GM12878 (cell line): ENCODE results near the gene SIDT1. TPM values are rescaled to one million over a fixed set of nuclear protein-coding genes. Genes with fewer than 3 reads are reported as not detected.

ENCODE experiments used
- ATAC-seq: fragments of 200-7000 bp; cut with Tn5 transposase; 3 replicates; pipeline ENCODE4 v1.9.1; 2020; ENCODE audit warnings: mild to moderate bottlenecking, moderate library complexity
- BruUV-seq: library from RNA; stranded (reverse); fragments of 400-500 nt; replicated peaks from 2 replicates; lab custom pipeline; 2021; lab: Mats Ljungman, UMichigan
- CTCF ChIA-PET: fragments of 300-600 bp; sonication (Branson Sonifier 250); formaldehyde crosslinking; extraction: SDS; loops from one replicate; lab custom pipeline; 2021; ENCODE audit warnings: inconsistent platforms; lab: Yijun Ruan, JAX
- POLR2A ChIA-PET: fragments of 350-600 bp; formaldehyde crosslinking; extraction: SDS; loops from one replicate; lab custom pipeline; 2021; ENCODE audit warnings: inconsistent platforms; lab: Charles Lee
- RAD21 ChIA-PET: fragments of 300-600 bp; sonication (Branson Sonifier 250); formaldehyde crosslinking; loops from one replicate; lab custom pipeline; 2023; ENCODE audit warnings: antibody characterized with exemption; ENCODE audit not compliant: unreplicated experiment; lab: Charles Lee
- SMC1A ChIA-PET: fragments of 300-600 bp; sonication (Branson Sonifier 250); formaldehyde crosslinking; loops from one replicate; lab custom pipeline; 2023; ENCODE audit not compliant: unreplicated experiment, uncharacterized antibody; lab: Charles Lee
- DNase-seq: peaks from one replicate; pipeline ENCODE4 v3.0.0-alpha.2; 2011; ENCODE audit warnings: low read depth, low spot score
- FAIRE-seq: peaks from 3 replicates; lab custom pipeline; 2011; peaks lifted over from hg19 to GRCh38; lab: Jason Lieb, UNC
- H2AFZ ChIP-seq: 2 replicates; pipeline ENCODE4 v1.6.0; 2011; ENCODE audit warnings: low read depth, low read length, control low read depth; ENCODE audit not compliant: control insufficient read depth
- H3K27ac ChIP-seq: 2 replicates; pipeline ENCODE4 v1.5.1; 2011; ENCODE audit warnings: control low read depth; ENCODE audit not compliant: control insufficient read depth, insufficient read depth
- H3K27me3 ChIP-seq, 2 experiments: replicated peaks in 1 of 2; 2 replicates each; pipeline versions ENCODE4 v1.6.0 to v1.6.1; 2011; ENCODE audit warnings: low read length in 1 of 2; ENCODE audit not compliant: control insufficient read depth in 2 of 2, insufficient read depth in 2 of 2
- H3K36me3 ChIP-seq, 2 experiments: 2 replicates each; pipeline ENCODE4 v1.5.1; 2011; ENCODE audit warnings: low read length in 1 of 2; ENCODE audit not compliant: control insufficient read depth in 2 of 2, insufficient read depth in 2 of 2
- H3K4me1 ChIP-seq: 2 replicates; pipeline ENCODE4 v1.6.1; 2011; ENCODE audit warnings: mild to moderate bottlenecking, low read length, moderate library complexity, mixed read lengths; ENCODE audit not compliant: control insufficient read depth, insufficient read depth
- H3K4me2 ChIP-seq: 2 replicates; pipeline ENCODE4 v1.6.0; 2011; ENCODE audit warnings: control low read depth; ENCODE audit not compliant: control insufficient read depth, insufficient read depth
- H3K4me3 ChIP-seq: fragments of 200-600 bp; sonication (generic); 2 replicates; pipeline ENCODE4 v1.5.1; 2016
- H3K79me2 ChIP-seq: 2 replicates; pipeline ENCODE4 v1.6.0; 2011; ENCODE audit warnings: low read length; ENCODE audit not compliant: control insufficient read depth, insufficient read depth
- H3K9ac ChIP-seq: 2 replicates; pipeline ENCODE4 v1.8.0; 2011; ENCODE audit warnings: low read length, control low read depth, mixed read lengths; ENCODE audit not compliant: control insufficient read depth, insufficient read depth
- H3K9me3 ChIP-seq: replicated peaks from 3 replicates; pipeline ENCODE4 v1.5.1; 2011; ENCODE audit warnings: mild to moderate bottlenecking, low read length; ENCODE audit not compliant: control insufficient read depth, insufficient read depth
- H4K20me1 ChIP-seq: 2 replicates; pipeline ENCODE4 v1.6.0; 2011; ENCODE audit not compliant: control insufficient read depth, insufficient read depth
- ATF7 ChIP-seq: fragments of 450-650 bp; IDR thresholded peaks from 2 replicates; pipeline ENCODE4 v1.6.1; 2016; ENCODE audit warnings: low read depth, mild to moderate bottlenecking
- BHLHE40 ChIP-seq, 2 experiments: fragments of 450-650 bp in 1 of 2; IDR thresholded peaks; 2 replicates each; pipeline ENCODE4 v1.6.1; 2011 to 2017; ENCODE audit warnings: low read depth in 2 of 2, borderline replicate concordance in 1 of 2, improper control_type of control experiment in 1 of 2, low read length in 1 of 2, mild to moderate bottlenecking in 1 of 2
- CREB1 ChIP-seq: IDR thresholded peaks from 2 replicates; pipeline ENCODE4 v1.6.1; 2012; ENCODE audit warnings: low read depth, mild to moderate bottlenecking, inconsistent platforms
- DPF2 ChIP-seq: fragments of 450-650 bp; IDR thresholded peaks from 2 replicates; pipeline ENCODE4 v1.6.1; 2017; ENCODE audit warnings: mild to moderate bottlenecking
- EED ChIP-seq: sonication (generic); IDR thresholded peaks from 2 replicates; pipeline ENCODE4 v1.6.1; 2016; ENCODE audit warnings: antibody characterized with exemption, low read depth
- FOXM1 ChIP-seq: IDR thresholded peaks from 2 replicates; pipeline ENCODE4 v1.6.1; 2012; ENCODE audit warnings: low read depth, mild to moderate bottlenecking, inconsistent platforms, low read length, moderate library complexity
- IRF4 ChIP-seq: IDR thresholded peaks from 2 replicates; pipeline ENCODE4 v1.6.1; 2011; ENCODE audit warnings: low read depth, low read length
- JUNB ChIP-seq: IDR thresholded peaks from 2 replicates; pipeline ENCODE4 v1.6.1; 2016; ENCODE audit warnings: antibody characterized with exemption, mild to moderate bottlenecking
- KLF5 ChIP-seq: fragments of 450-650 bp; IDR thresholded peaks from 2 replicates; pipeline ENCODE4 v1.6.1; 2014; ENCODE audit warnings: mild to moderate bottlenecking; ENCODE audit not compliant: partially characterized antibody
- MAX ChIP-seq: IDR thresholded peaks from 2 replicates; pipeline ENCODE4 v1.6.1; 2012; ENCODE audit warnings: low read depth, low read length, improper control_type of control experiment
- MEF2B ChIP-seq: fragments of 450-650 bp; IDR thresholded peaks from 2 replicates; pipeline ENCODE4 v1.6.1; 2018; ENCODE audit warnings: mild to moderate bottlenecking, moderate library complexity; ENCODE audit not compliant: partially characterized antibody, poor library complexity, severe bottlenecking
- MTA3 ChIP-seq: IDR thresholded peaks from 2 replicates; pipeline ENCODE4 v1.6.1; 2012; ENCODE audit warnings: low read length, inconsistent platforms, borderline replicate concordance
- RBBP5 ChIP-seq: fragments of 200-600 bp; sonication (generic); conservative IDR thresholded peaks from 2 replicates; pipeline ENCODE4 v1.6.1; 2016
- SPI1 ChIP-seq: IDR thresholded peaks from 2 replicates; pipeline ENCODE4 v1.6.1; 2011; ENCODE audit warnings: low read depth, mild to moderate bottlenecking, low read length, moderate library complexity, borderline replicate concordance; ENCODE audit not compliant: insufficient read depth
- SREBF1 ChIP-seq: IDR thresholded peaks from 2 replicates; pipeline ENCODE4 v1.6.1; 2012; ENCODE audit warnings: mild to moderate bottlenecking, low read length
- TCF12 ChIP-seq: IDR thresholded peaks from 2 replicates; pipeline ENCODE4 v1.6.1; 2011; ENCODE audit warnings: low read depth, mild to moderate bottlenecking, low read length
- YY1 ChIP-seq: IDR thresholded peaks from 2 replicates; pipeline ENCODE4 v1.6.1; 2011; ENCODE audit warnings: low read depth, mild to moderate bottlenecking, low read length
- ZNF24 ChIP-seq: fragments of 450-650 bp; IDR thresholded peaks from 2 replicates; pipeline ENCODE4 v1.6.1; 2017; ENCODE audit warnings: antibody characterized with exemption, mild to moderate bottlenecking
- whole genome bisulfite sequencing: methylation state at CpG from one replicate; pipeline ENCODE4 v1.1.6; 2016; ENCODE audit warnings: low lambda C conversion rate; ENCODE audit not compliant: insufficient replicate concordance, insufficient coverage; ENCODE audit errors: missing lambda C conversion rate; 5-methylcytosine and 5-hydroxymethylcytosine counted together
- in situ Hi-C: fragments of 300-500 bp; cut with MboI; formaldehyde crosslinking; loops from 9 replicates; pipeline ENCODE4 v1.14.3; 2018; ENCODE audit warnings: mixed read lengths
- intact Hi-C: fragments of 100-400 bp; cut with micrococcal nuclease; formaldehyde crosslinking; loops from one replicate; pipeline ENCODE4 v1.14.2; 2022; ENCODE audit not compliant: unreplicated experiment
- polyA plus RNA-seq, 11 experiments: library from polyadenylated mRNA; depleted of rRNA in 4 of 11; unstranded in 6 of 11; stranded (reverse) in 5 of 11; fragments of >200 nt; fragmentation: Nextera tagmentation in 4 of 11; fragmentation: Illumina TruSeq in 1 of 11; extraction: Ambion mirVana in 4 of 11; extraction: Trizol in 1 of 11; gene quantifications; 1 replicate in 1 of 11; 2 replicates in 10 of 11; pipeline versions ENCODE4 v1.2.1 to v1.2.3, GENCODE V29; 2011 to 2016; ENCODE audit warnings: inconsistent platforms in 2 of 11, missing spikeins in 2 of 11, low read depth in 1 of 11
- total RNA-seq, 4 experiments: library from RNA; depleted of rRNA in 3 of 4; stranded (reverse); fragments of >200 nt in 3 of 4; fragmentation: Illumina TruSeq in 1 of 4; extraction: Trizol in 1 of 4; gene quantifications; 2 replicates each; pipeline versions ENCODE4 v1.2.1 to v1.2.3, GENCODE V29; 2013 to 2021

SIDT1 gene
- total and polyA plus RNA-seq, 10 of the 15 experiments (the other 5 are each of a cell fraction or from before 2014, with no cell fraction given): 3.0 to 45.0 (median 26.6) TPM

- peak overlapping the region; percentile 52 for H3K4me3 ChIP-seq
- BruUV-seq: no TSS peak
- ChIA-PET CTCF (interaction anchor here (1.0 to 2.4 kb wide), 2 partner anchors 8 to 200 kb away, joined by 3 to 35 read pairs; partner anchors contain the start of gene NAA50), RAD21 (interaction anchor here (2.1 to 2.4 kb wide), 2 partner anchors 10 to 30 kb away, joined by 11 to 35 read pairs; partner anchors contain the start of gene SPICE1), POLR2A (interaction anchor here (2.2 kb wide), 1 partner anchor 9 kb away, joined by 10 read pairs; no protein-coding TSS in a partner anchor), SMC1A (interaction anchor here (2.5 kb wide), 1 partner anchor 9 kb away, joined by 18 read pairs; no protein-coding TSS in a partner anchor)
- WGBS: 52% methylated on average over 1 of the region's 1 CpG
- intact Hi-C loops (no loop called here), in situ Hi-C loops (no loop called here)
- peaks cover 70% of the 10 kb centered on the region for H3K79me2 ChIP-seq
- peak; percentile 70 for ATAC-seq
- no peak overlapping the region for H3K9ac ChIP-seq
- H3K4me2 ChIP-seq: peak overlapping the region; percentile 88
- no peak for DNase-seq
- H2AFZ ChIP-seq: no peak overlapping the region
- H3K27me3 ChIP-seq: no peaks in the 10 kb centered on the region
- TF ChIP-seq ZNF24: peak; percentile 34; the same call in 1 of the 2 replicates
- TF ChIP-seq DPF2: no peak
- peaks cover 24% of the 10 kb centered on the region for H3K9me3 ChIP-seq
- peak overlapping the region; percentile 76 for H3K27ac ChIP-seq
- H3K4me1 ChIP-seq: peaks cover 26% of the 10 kb centered on the region
- H3K36me3 ChIP-seq: peaks cover 2 to 19% of the 10 kb centered on the region in 2 experiments; a peak in 2 of 4 replicates
- no peaks in the 10 kb centered on the region for H4K20me1 ChIP-seq
- peak; percentile 64 for FAIRE-seq
Measured at GRCh38 chr3:113545594-113545993, 13.2 kb downstream of the SIDT1 start.

GRCh38 chr3:113546414-113546893 is 14.1 kb downstream of the SIDT1 start:
- 0% methylated on average over 3 of the region's 3 CpGs for WGBS
- Histone ChIP-seq H3K27ac (peak overlapping the region; percentile 76), H3K79me2 (peaks cover 72% of the 10 kb centered on the region), H3K9ac (peak overlapping the region; percentile 46), H4K20me1 (no peaks in the 10 kb centered on the region), H3K4me1 (peaks cover 26% of the 10 kb centered on the region), H3K27me3 (no peaks in the 10 kb centered on the region), H3K4me3 (peak overlapping the region; percentile 52; the same call in 1 of the 2 replicates), H2AFZ (no peak overlapping the region), H3K36me3 (peaks cover 2 to 22% of the 10 kb centered on the region in 2 experiments; a peak in 2 of 4 replicates), H3K4me2 (peak overlapping the region; percentile 88), H3K9me3 (peaks cover 21% of the 10 kb centered on the region)
- FAIRE-seq (peak; percentile 85), ATAC-seq (peak; percentile 88), DNase-seq (peak; percentile 57)
- SMC1A ChIA-PET: interaction anchor here (0.9 to 2.5 kb wide), 14 partner anchors 9 to 53 kb away, joined by 3 to 18 read pairs (median 8); partner anchors contain the start of gene SPICE1
- POLR2A ChIA-PET: interaction anchor here (0.7 to 2.2 kb wide), 6 partner anchors 9 to 31 kb away, joined by 3 to 13 read pairs (median 5); partner anchors contain the start of gene SPICE1
- intact Hi-C loops: loop anchor here (1.0 kb wide), 1 partner anchor 10 kb away; no protein-coding TSS in a partner anchor
- CTCF ChIA-PET: interaction anchor here (0.8 to 2.4 kb wide), 11 partner anchors 9 to 199 kb away, joined by 3 to 35 read pairs (median 8); partner anchors contain the start of genes NAA50 and SPICE1
- RAD21 ChIA-PET: interaction anchor here (1.0 to 2.4 kb wide), 9 partner anchors 10 to 201 kb away, joined by 3 to 35 read pairs (median 6); partner anchors contain the start of genes ATP6V1A, NAA50 and SPICE1
- BruUV-seq: no TSS peak
- in situ Hi-C loops: no loop called here
- TF ChIP-seq YY1 (peak; percentile 48; the same call in 1 of the 2 replicates), ATF7 (peak; percentile 92), TCF12 (no peak), SREBF1 (no peak), CREB1 (no peak), EED (peak; percentile 44; the same call in 1 of the 2 replicates), BHLHE40 (IDR thresholded peaks at IDR 0.05; ENCODE audit: borderline replicate concordance in 1 of 2, low read depth in 2 of 2, low read length in 1 of 2) (peak; percentile 44 to 69; a peak in 2 of 4 replicates), FOXM1 (peak; percentile 63; the same call in 1 of the 2 replicates), JUNB (no peak), RBBP5 (no peak), MEF2B (peak; percentile 79), IRF4 (no peak), SPI1 (peak; percentile 83), MTA3 (peak; percentile 79; the same call in 1 of the 2 replicates), MAX (no peak; the same call in 1 of the 2 replicates), KLF5 (no peak)
